GM21367 (cell line): ENCODE data around the gene SND1.
A peak's percentile ranks its signal among the peaks of the same experiment; 100 is the strongest.
"Not testable (repeated sequence)": the region's sequence is repeated elsewhere in the genome, so short reads cannot be mapped to it uniquely, and the experiment has no call there.

ENCODE experiments used
- ATAC-seq: cut with Tn5 transposase; IDR thresholded peaks from one replicate; pipeline ENCODE4 v1.9.1; 2021; ENCODE audit not compliant: unreplicated experiment

SND1 gene

GRCh38 chr7:127900732-127901685, 249.0 kb downstream of the SND1 start:
- peak; percentile 43 for ATAC-seq

GRCh38 chr7:127901895-127902703, 250.1 kb downstream of the SND1 start:
- ATAC-seq = peak; percentile 47

GRCh38 chr7:127902753-127903152, 250.8 kb downstream of the SND1 start:
- ATAC-seq = not testable (repeated sequence)

GRCh38 chr7:127903892-127904669, 252.1 kb downstream of the SND1 start:
- ATAC-seq = no peak

DNA sequence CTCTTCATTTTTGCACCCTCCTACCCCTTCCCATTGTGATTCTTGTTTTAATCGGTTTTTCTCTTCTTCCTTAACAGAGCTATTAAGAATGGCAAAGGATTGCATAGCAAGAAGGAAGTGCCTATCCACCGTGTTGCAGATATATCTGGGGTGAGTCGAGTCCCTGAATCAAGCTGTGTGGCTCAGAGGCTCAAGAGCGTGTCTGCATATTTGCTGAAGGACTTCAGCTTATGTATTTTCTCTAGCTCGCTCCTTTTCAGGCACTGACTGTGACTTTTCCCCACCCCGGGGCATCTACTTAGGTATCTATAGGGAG, 252.6 kb downstream of the SND1 start:
- ATAC-seq = no peak

DNA sequence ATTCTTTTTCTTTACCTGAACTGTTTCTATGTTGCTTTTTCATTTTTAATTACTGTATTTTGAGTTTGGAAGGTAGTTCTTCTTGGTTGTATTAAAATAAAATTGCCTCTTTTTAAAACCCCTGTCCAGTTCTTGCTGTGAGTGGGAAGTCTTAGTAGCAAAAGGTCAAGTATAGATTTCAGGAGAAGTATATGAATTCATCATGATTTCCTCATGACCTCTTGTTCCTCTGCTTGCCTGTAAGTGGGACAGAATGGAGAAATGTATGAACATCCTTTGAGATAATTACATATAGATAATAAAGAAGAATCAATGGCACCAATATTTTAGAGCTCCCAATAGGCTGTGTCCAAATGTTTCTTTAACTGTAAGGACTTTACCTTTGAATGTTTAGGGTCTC, 253.0 kb downstream of the SND1 start:
- no peak for ATAC-seq

DNA sequence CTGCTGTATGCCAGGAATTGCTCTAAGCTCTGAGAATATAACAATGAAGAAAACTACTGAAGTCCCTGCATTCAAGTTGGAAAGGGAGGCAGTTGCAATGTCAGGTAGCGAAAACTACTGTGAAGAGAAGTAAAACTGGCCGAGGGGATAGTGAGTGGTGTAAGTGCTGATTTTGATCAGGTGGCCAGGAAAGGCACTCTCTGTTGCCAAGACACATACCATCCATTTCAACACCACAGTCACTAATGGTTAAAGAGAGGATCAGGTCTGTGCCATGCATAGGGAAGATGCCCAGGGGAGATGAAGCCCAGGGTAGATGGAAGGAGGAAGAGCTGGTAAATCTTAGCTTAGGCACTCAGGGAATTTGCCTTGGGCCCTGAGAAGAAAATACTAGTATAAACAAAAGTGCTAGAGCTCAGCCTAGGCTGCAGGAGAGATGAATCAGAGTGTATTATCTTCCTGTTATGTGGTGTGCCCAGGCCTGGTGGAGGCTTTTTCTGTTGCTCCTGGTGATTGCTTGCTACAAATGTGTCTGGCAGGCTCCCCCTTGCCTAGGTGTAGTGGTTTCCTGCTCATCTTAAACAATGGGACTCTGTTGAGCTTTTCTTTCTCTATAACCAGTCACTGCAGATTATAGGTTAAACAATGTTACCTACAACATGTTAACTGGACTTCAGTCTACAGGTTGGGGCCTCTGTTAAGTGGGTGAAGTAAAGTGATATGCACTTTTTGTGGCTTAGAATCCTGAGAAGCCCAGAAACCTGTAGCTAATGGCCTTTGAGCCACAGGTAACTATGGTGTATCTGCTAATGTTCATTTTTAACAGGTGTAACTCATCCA, 253.7 kb downstream of the SND1 start:
- no peak for ATAC-seq

DNA sequence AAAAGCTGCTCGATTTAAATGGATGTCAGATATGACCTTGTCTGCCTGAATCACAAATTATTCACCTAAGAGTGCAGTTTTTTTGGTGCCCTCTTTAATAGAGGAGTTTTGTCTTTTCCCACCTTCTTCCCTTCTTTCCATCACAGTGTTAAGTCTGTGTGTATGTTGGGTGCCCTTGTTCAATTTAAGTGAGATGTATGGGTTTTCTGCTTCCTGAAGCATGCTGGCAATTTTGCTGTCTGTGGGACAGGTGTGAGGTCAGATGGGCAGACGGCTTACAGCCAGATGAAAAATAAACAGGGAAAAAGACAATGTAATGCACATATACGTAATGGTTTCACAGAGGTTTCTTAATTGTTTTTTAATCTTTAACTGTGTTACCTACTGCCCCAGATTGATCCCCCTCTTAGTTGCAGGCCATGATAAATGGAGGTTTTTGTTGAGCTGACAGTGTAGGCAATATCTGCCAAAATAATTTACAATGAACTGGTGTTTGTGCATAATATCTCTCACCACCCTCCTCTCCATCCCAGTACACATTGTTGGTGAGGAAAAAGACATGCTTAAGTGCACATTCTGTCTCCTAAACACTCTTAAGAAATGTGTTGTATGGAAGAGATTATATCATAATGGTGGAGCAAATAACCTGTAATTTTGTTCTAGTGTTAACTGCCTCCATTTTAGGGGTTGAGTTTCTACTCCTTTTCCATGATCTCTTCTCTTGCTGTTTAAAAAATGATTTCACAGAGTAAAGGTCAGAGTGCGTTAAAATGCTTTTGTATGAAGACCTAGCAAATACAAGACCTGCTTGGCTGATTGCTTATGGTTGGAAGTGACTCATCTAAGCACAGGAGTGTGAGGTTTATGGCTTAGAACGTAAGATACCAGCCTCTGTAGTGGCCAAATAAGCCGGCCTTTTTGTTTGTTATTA, 255.4 kb downstream of the SND1 start:
- no peak for ATAC-seq

GRCh38 chr7:127908430-127909258, 256.6 kb downstream of the SND1 start:
- ATAC-seq = no peak

DNA sequence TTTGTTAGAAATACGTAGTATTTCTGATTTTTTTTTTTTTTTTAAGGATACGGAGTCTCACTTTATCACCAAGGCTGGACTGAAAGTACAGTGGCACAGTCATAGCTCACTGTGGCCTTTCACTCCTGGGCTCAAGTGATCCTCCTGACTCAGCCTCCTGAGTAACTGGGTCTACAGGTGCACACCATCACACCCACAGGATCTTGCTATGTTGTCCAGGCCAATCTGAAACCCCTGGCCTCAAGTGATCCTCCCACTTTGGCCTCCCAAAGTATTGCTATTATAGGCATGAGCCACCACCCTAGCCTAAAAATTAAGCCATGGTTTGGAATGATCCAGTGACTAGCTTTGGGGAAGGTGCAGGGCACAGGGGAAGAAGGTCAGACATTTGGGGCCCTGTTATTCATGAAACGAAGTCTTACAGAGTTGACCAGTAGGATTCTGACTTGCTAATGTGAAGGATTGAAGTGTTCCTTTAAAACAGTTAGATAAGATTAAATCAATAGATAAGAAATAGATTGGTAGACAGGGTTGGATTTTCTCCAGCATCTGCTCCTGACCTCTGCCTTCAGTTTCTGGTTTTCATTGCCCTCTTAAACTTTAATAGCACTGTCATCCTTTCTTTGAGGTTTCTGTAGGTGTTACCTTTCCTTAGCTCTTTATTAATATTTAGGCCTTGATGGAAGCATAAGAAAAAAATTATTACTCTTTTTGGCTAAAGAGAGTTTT, 257.6 kb downstream of the SND1 start:
- no peak for ATAC-seq

- ATAC-seq = no peak
Measured at GRCh38 chr7:127910670-127911069, 258.7 kb downstream of the SND1 start.

DNA sequence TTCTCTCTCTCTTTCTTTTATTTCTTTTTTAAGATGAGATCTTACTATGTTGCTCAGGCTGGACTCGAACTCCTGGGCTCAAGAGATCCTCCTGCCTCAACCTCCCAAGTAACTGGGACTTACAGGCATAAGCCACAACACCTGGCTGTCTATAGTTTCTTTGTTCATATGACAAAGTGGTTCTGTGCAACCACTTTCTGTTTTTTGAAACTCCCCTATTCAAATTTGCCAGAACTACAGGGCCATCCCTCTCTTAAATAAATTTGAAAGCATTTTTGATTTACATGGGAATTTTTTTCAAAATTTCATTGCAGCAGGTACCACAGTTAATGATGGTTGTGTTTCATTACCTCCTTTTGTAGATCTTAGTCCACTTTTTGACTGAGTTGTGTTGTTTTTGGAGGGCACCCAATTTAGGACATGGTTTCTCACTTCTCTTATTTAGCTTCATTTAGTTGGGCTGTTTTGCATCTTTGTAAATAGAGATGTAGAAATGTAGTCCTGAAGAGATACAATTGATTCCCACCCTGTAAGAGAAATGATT, 260.0 kb downstream of the SND1 start:
- ATAC-seq = peak; percentile 85

- no peak for ATAC-seq
Measured at GRCh38 chr7:127912901-127913300, 260.9 kb downstream of the SND1 start.

- ATAC-seq = no peak
Measured at GRCh38 chr7:127913686-127914085, 261.7 kb downstream of the SND1 start.

DNA sequence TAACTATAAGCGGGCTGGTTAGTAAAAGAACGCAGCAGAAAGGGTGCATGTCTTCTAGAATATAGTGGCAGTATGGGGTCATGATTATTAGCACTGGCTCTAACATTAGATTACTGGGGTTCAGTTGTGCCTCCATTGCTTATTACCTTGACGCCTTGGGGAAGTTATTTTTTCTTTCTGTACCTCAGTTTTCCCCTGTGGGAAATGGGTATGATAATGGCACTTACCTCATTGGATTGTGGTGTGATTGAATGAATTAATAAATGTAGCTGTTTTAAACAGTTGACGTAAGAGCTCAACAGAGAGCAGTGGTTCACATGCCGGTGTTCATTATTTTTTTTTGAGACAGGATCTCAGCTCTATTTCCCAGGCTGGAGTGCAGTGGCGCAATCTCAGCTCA, 262.7 kb downstream of the SND1 start:
- no peak for ATAC-seq

DNA sequence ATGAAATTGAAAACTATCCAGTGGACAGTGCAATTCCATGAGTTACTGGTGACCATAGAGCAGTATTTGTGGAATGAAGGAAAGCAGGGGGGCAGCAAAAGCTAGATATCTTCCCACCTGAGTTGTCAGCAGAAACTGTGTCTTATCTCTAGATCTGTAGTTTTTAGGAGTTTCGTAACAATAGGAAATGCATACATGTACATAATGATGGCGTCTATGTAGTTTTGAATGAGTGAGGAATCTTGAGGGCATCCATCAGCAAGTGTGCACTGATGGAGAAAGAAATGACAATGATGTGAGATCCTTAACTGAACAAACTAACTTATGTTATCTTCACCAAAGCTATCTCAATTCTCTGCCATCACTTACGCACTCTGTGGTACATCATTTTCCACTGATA, 264.7 kb downstream of the SND1 start:
- ATAC-seq = no peak

GRCh38 chr7:127918130-127918529, 266.1 kb downstream of the SND1 start:
- no peak for ATAC-seq
